ENCODE data around the gene SH2D5.
A peak's percentile ranks its signal among the peaks of the same experiment; 100 is the strongest.

SH2D5 gene

DNA sequence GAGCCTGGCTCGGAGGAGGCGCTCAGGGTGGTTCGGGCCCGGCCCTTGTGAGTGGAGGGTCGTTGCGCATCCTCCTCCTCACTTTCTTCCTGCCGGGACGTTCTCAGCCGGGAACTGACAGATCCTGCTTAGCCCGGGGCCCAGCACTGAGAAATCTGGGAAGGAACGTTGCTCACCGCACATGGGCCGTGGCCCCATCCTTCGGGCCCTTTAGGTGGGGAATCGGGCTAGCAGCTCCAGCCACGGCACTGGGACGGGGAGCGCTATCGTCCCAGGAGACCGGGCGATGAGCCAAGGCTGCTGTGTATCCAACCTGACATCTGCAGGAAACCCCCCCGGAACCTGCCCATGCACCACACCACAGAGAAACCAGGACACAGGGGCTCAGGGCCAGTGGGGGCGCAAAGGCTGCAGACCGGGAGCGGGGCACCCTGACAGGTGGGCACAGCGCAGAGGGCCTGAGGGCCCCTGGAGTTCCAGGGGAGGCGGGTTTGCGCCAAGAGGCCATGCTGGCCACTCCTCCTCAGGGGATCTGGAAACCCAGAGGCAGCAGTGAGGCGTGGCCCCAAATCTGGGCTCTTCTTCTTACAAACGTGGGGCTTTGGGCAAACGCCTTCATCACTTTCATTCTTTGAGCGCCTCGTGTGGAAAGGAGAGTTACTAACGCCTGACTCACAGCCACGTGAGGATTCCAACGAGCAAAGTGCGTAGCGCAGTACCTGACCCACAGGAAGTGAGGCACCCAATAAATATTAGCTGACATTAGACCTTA, at the start of gene SH2D5:
Gene SH2D5 (minus strand): TSS at position 116 of the 772 bp plus-strand sequence. CDS start 4,659 bp downstream, outside the sequence.
- Histone ChIP-seq H3K27me3 (ENCODE audit: control insufficient read depth in 5 of 5, insufficient read depth in 4 of 5, low read length in 5 of 5) (peaks cover 29 to 38% (median 35%) of the 10 kb centered on the region in 5 donors), H3K4me1 (ENCODE audit: control insufficient read depth in 5 of 5, insufficient read depth in 5 of 5, low read length in 5 of 5) (peaks cover 2 to 24% (median 21%) of the 10 kb centered on the region in 5 donors), H3K9ac (ENCODE audit: low read length in 5 of 5) (peak within 1 kb of the TSS in 4 of 5 donors; percentile 39 to 70 (median 40)), H3K27ac (ENCODE audit: low read depth, low read length) (no peak within 1 kb of the TSS), H3K4me3 (ENCODE audit: low read depth in 1 of 5, low read length in 5 of 5) (peak within 1 kb of the TSS; percentile 57 to 80 (median 68)), H3K36me3 (ENCODE audit: control insufficient read depth in 5 of 5, insufficient read depth in 5 of 5, low read length in 5 of 5) (peaks cover 3 to 14% (median 8%) of the 10 kb centered on the region in 5 donors), H3K9me3 (ENCODE audit: control insufficient read depth in 5 of 5, low read length in 5 of 5) (no peaks in the 10 kb centered on the region)

DNA sequence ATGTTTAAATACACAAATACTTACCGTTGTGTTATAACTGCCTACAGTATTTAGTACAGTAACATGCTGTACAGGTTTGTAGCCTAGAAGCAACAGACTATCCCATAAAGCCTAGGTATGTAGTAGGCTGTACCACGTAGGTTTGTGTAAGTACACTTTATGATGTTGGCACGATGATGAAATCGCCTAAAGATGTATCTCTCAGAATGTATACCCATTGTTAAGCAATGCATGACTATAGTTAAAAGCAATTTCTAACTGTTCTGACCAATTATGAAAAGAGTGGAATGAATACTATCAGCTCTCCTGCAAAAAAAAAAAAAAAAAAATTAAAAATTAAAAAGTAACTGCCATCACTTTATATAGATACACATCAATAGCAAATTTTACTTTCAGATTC, 43.2 kb upstream of the SH2D5 start:
- Histone ChIP-seq H3K9ac (ENCODE audit: low read length in 5 of 5) (no peak overlapping the region), H3K27ac (ENCODE audit: low read depth, low read length) (no peak overlapping the region), H3K27me3 (ENCODE audit: control insufficient read depth in 5 of 5, insufficient read depth in 4 of 5, low read length in 5 of 5) (no peaks in the 10 kb centered on the region), H3K9me3 (ENCODE audit: control insufficient read depth in 5 of 5, low read length in 5 of 5) (no peaks in the 10 kb centered on the region), H3K36me3 (ENCODE audit: control insufficient read depth in 5 of 5, insufficient read depth in 5 of 5, low read length in 5 of 5) (peaks cover 40 to 55% (median 48%) of the 10 kb centered on the region in 5 donors), H3K4me3 (ENCODE audit: low read depth in 1 of 5, low read length in 5 of 5) (no peak overlapping the region), H3K4me1 (ENCODE audit: control insufficient read depth in 5 of 5, insufficient read depth in 5 of 5, low read length in 5 of 5) (peaks cover 0 to 6% (median 0%) of the 10 kb centered on the region in 5 donors)

DNA sequence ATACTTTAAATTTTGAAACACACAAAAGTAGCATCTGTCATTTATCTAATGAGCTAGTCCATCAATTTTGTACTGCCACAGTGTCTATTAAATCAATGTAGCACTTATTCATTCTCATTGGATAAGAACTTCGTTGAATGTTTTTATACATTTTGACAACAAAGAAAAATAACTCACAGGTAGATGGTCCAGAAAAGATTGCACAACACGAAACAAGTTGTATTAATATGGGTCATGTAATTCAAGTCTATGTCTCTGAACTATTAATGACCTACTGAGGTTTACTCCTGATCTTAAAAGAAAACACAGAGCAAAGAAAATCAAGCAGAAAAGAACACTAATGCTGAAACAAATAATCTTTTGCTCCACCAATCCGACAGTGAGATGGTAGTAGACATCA, 39.3 kb upstream of the SH2D5 start:
- H3K36me3 ChIP-seq (ENCODE audit: control insufficient read depth in 5 of 5, insufficient read depth in 5 of 5, low read length in 5 of 5): peaks cover 52 to 90% (median 83%) of the 10 kb centered on the region in 5 donors
- no peaks in the 10 kb centered on the region for H3K9me3 ChIP-seq (ENCODE audit: control insufficient read depth in 5 of 5, low read length in 5 of 5)

DNA sequence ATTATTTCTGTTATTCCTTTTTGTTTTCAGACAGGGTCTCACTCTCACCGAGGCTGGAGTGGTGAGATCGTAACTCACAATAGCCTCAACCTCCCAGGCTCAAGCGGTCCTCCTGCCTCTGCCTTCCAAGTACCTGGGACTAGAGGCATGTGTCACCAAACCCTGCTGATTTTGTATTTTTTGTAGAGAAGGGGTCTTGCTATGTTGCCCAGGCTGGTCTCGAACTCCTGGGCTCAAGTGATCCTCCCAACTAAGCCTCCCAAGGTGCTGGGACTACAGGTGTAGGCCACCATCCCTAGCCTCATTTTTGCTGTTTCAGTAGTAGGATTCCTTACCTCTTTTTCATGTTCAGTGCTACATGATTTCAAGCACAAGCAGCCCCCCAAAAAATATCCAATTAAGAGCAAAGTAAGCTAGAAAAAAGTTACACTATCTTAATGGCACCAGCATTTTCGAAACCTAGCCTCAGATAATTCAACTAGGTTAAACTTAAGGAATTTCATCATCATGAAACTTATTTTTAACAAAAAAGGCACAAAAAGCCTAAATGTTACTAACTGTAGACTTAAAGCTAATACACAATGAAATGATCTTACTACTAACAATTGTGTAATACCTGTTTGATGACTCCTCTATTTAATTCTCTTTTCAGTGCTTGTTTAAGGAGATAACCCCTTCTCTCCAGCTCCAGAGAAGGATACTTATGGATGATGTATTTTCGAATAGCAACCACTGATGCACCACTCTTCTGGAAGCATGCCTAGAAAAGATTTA, 38.0 kb upstream of the SH2D5 start:
- no peak overlapping the region for H3K9ac ChIP-seq (ENCODE audit: low read length in 5 of 5)
- H3K27ac ChIP-seq (ENCODE audit: low read depth, low read length): no peak overlapping the region
- no peak overlapping the region for H3K4me3 ChIP-seq (ENCODE audit: low read depth in 1 of 5, low read length in 5 of 5)
- no peaks in the 10 kb centered on the region for H3K9me3 ChIP-seq (ENCODE audit: control insufficient read depth in 5 of 5, low read length in 5 of 5)
- H3K27me3 ChIP-seq (ENCODE audit: control insufficient read depth in 5 of 5, insufficient read depth in 4 of 5, low read length in 5 of 5): no peaks in the 10 kb centered on the region
- H3K4me1 ChIP-seq (ENCODE audit: control insufficient read depth in 5 of 5, insufficient read depth in 5 of 5, low read length in 5 of 5): no peaks in the 10 kb centered on the region
- peaks cover 50 to 98% (median 85%) of the 10 kb centered on the region in 5 donors for H3K36me3 ChIP-seq (ENCODE audit: control insufficient read depth in 5 of 5, insufficient read depth in 5 of 5, low read length in 5 of 5)

More for the DNA sequence above, 39.3 kb upstream of the SH2D5 start:
- no peaks in the 10 kb centered on the region for H3K4me1 ChIP-seq (ENCODE audit: control insufficient read depth in 5 of 5, insufficient read depth in 5 of 5, low read length in 5 of 5)
- no peaks in the 10 kb centered on the region for H3K27me3 ChIP-seq (ENCODE audit: control insufficient read depth in 5 of 5, insufficient read depth in 4 of 5, low read length in 5 of 5)
- H3K4me3 ChIP-seq (ENCODE audit: low read depth in 1 of 5, low read length in 5 of 5): no peak overlapping the region
- H3K9ac ChIP-seq (ENCODE audit: low read length in 5 of 5): no peak overlapping the region
- no peak overlapping the region for H3K27ac ChIP-seq (ENCODE audit: low read depth, low read length)

DNA sequence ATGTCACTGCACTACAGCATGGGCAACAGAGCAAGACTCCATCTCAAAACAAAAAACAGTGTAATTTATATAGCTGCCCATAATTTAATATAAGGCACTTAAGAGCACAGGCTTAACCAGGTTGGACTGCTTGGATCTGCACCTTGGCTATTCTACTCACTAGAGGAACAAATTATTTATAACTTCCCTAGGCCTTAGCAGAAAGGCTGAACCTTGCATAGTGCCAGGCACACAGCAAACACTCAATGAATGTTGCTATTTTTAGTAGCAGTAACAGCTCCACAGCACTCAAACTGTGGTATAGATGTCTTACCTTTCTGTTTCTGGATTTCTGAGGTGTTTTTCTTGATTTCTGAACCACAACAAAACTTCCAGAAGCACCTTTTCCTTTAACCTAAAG, 34.8 kb upstream of the SH2D5 start:
- Histone ChIP-seq H3K4me1 (ENCODE audit: control insufficient read depth in 5 of 5, insufficient read depth in 5 of 5, low read length in 5 of 5) (no peaks in the 10 kb centered on the region), H3K27ac (ENCODE audit: low read depth, low read length) (no peak overlapping the region), H3K9me3 (ENCODE audit: control insufficient read depth in 5 of 5, low read length in 5 of 5) (no peaks in the 10 kb centered on the region), H3K9ac (ENCODE audit: low read length in 5 of 5) (no peak overlapping the region), H3K4me3 (ENCODE audit: low read depth in 1 of 5, low read length in 5 of 5) (no peak overlapping the region), H3K36me3 (ENCODE audit: control insufficient read depth in 5 of 5, insufficient read depth in 5 of 5, low read length in 5 of 5) (peaks cover 50 to 98% (median 77%) of the 10 kb centered on the region in 5 donors), H3K27me3 (ENCODE audit: control insufficient read depth in 5 of 5, insufficient read depth in 4 of 5, low read length in 5 of 5) (no peaks in the 10 kb centered on the region)

DNA sequence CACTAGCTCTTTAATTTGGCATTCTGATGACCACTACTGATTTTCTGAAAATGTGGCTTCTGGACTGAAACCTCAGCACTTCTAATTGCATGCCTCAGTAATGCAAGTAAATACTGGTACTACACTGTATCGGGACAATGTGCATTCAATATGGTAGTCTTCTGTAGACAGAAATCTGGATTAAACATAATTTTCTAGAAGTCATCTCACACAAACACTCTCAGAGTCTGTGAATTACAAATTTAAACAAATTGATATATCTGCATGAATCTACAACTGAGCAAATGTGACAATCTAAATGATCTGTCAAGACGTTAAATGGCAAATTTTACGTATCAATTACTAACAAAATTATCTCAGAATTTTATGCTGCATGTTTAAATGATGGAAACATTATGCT, 30.9 kb upstream of the SH2D5 start:
- Histone ChIP-seq H3K27ac (ENCODE audit: low read depth, low read length) (no peak overlapping the region), H3K9me3 (ENCODE audit: control insufficient read depth in 5 of 5, low read length in 5 of 5) (no peaks in the 10 kb centered on the region), H3K27me3 (ENCODE audit: control insufficient read depth in 5 of 5, insufficient read depth in 4 of 5, low read length in 5 of 5) (no peaks in the 10 kb centered on the region), H3K4me3 (ENCODE audit: low read depth in 1 of 5, low read length in 5 of 5) (no peak overlapping the region), H3K36me3 (ENCODE audit: control insufficient read depth in 5 of 5, insufficient read depth in 5 of 5, low read length in 5 of 5) (peaks cover 35 to 98% (median 75%) of the 10 kb centered on the region in 5 donors), H3K9ac (ENCODE audit: low read length in 5 of 5) (no peak overlapping the region), H3K4me1 (ENCODE audit: control insufficient read depth in 5 of 5, insufficient read depth in 5 of 5, low read length in 5 of 5) (no peaks in the 10 kb centered on the region)

DNA sequence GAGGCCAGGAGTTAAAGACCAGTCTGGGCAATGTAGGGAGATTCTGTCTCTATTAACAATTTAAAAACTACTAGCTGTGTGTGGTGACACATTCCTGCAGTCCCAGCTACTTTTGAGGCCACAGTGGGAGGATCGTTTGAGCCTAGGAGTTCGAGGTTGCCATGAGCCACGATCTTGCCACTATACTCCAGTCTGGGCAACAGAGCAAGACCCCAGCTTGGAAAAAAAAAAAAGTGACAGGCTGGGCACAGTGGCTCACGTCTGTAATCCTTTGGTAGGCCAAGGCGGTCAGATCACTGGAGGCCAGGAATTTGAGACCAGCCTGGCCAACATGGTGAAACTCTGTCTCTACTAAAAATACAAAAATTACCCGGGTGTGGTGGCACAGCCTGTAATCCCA, 27.8 kb upstream of the SH2D5 start:
- Histone ChIP-seq H3K27ac (ENCODE audit: low read depth, low read length) (no peak overlapping the region), H3K27me3 (ENCODE audit: control insufficient read depth in 5 of 5, insufficient read depth in 4 of 5, low read length in 5 of 5) (no peaks in the 10 kb centered on the region), H3K4me1 (ENCODE audit: control insufficient read depth in 5 of 5, insufficient read depth in 5 of 5, low read length in 5 of 5) (no peaks in the 10 kb centered on the region), H3K9ac (ENCODE audit: low read length in 5 of 5) (no peak overlapping the region), H3K9me3 (ENCODE audit: control insufficient read depth in 5 of 5, low read length in 5 of 5) (no peaks in the 10 kb centered on the region), H3K4me3 (ENCODE audit: low read depth in 1 of 5, low read length in 5 of 5) (no peak overlapping the region), H3K36me3 (ENCODE audit: control insufficient read depth in 5 of 5, insufficient read depth in 5 of 5, low read length in 5 of 5) (peaks cover 35 to 95% (median 73%) of the 10 kb centered on the region in 5 donors)

DNA sequence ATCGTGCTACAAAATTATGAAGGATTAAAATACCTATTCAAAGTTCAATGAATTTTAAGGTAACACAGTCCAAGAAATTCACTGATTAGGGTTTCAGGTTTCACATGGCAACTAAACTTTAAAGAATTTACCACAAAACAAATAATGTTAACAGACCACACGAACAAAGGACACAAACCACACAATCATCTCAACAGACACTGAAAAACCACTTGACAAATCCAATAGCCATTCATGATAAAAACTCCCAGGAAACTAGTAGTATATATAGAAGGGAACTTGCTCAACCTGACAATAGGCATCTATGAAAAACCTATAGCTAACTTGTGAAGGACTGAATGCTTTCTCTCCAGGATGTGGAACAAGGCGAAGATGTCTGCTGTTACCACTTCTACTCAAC, 21.1 kb upstream of the SH2D5 start:
- Histone ChIP-seq H3K27ac (ENCODE audit: low read depth, low read length) (no peak overlapping the region), H3K4me1 (ENCODE audit: control insufficient read depth in 5 of 5, insufficient read depth in 5 of 5, low read length in 5 of 5) (no peaks in the 10 kb centered on the region), H3K27me3 (ENCODE audit: control insufficient read depth in 5 of 5, insufficient read depth in 4 of 5, low read length in 5 of 5) (no peaks in the 10 kb centered on the region), H3K4me3 (ENCODE audit: low read depth in 1 of 5, low read length in 5 of 5) (no peak overlapping the region), H3K9me3 (ENCODE audit: control insufficient read depth in 5 of 5, low read length in 5 of 5) (no peaks in the 10 kb centered on the region), H3K36me3 (ENCODE audit: control insufficient read depth in 5 of 5, insufficient read depth in 5 of 5, low read length in 5 of 5) (peaks cover 25 to 64% (median 53%) of the 10 kb centered on the region in 5 donors), H3K9ac (ENCODE audit: low read length in 5 of 5) (no peak overlapping the region)

DNA sequence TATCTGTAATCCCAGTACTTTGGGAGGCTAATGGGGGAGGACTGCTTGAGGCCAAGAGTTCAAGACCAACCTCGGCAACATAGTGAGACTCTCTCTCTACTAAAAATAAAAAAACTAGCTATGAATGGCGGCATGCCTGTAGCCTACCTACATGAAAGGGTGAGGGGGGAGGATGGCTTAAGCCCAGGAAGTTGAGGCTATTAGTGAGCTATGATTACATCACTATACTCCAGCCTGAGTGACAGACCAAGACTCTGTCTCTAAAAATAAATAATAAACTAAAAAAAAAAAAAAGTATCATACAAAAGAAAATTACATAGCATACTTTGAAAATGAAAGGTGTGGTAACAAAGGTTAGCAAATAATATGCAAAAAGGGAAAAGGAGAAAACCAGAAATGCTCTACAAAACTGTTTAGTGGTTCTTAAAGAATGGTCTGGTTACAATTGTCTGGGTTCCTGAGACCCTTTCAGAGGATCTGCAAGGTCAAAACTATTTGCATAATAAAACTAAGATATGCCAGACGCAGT, 19.0 kb upstream of the SH2D5 start:
- Histone ChIP-seq H3K9ac (ENCODE audit: low read length in 5 of 5) (no peak overlapping the region), H3K27me3 (ENCODE audit: control insufficient read depth in 5 of 5, insufficient read depth in 4 of 5, low read length in 5 of 5) (no peaks in the 10 kb centered on the region), H3K27ac (ENCODE audit: low read depth, low read length) (no peak overlapping the region), H3K4me1 (ENCODE audit: control insufficient read depth in 5 of 5, insufficient read depth in 5 of 5, low read length in 5 of 5) (no peaks in the 10 kb centered on the region), H3K4me3 (ENCODE audit: low read depth in 1 of 5, low read length in 5 of 5) (no peak overlapping the region), H3K36me3 (ENCODE audit: control insufficient read depth in 5 of 5, insufficient read depth in 5 of 5, low read length in 5 of 5) (peaks cover 37 to 71% (median 59%) of the 10 kb centered on the region in 5 donors), H3K9me3 (ENCODE audit: control insufficient read depth in 5 of 5, low read length in 5 of 5) (no peaks in the 10 kb centered on the region)

DNA sequence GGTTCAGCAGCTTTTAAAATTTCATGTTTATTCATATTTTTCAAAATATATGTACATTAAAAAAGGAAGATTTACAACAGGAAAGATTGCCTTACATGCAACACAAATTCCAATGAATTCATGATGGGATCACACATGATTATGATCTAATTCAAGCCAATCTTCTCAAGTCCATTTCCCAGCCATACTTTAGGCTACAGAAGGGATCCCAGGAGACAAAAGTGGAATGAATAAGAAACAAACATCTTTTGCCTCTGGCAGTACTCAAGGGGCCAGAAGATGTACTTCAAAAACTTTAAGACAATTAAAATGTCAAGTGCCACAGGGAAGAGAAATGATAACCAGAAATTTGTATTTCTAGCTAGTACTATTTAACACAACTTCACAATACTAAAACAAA, 10.2 kb upstream of the SH2D5 start:
- Histone ChIP-seq H3K9ac (ENCODE audit: low read length in 5 of 5) (no peak overlapping the region), H3K27me3 (ENCODE audit: control insufficient read depth in 5 of 5, insufficient read depth in 4 of 5, low read length in 5 of 5) (no peaks in the 10 kb centered on the region), H3K27ac (ENCODE audit: low read depth, low read length) (no peak overlapping the region), H3K36me3 (ENCODE audit: control insufficient read depth in 5 of 5, insufficient read depth in 5 of 5, low read length in 5 of 5) (peaks cover 56 to 87% (median 75%) of the 10 kb centered on the region in 5 donors), H3K9me3 (ENCODE audit: control insufficient read depth in 5 of 5, low read length in 5 of 5) (no peaks in the 10 kb centered on the region), H3K4me3 (ENCODE audit: low read depth in 1 of 5, low read length in 5 of 5) (no peak overlapping the region), H3K4me1 (ENCODE audit: control insufficient read depth in 5 of 5, insufficient read depth in 5 of 5, low read length in 5 of 5) (no peaks in the 10 kb centered on the region)
